NOMO-1 treated with DMSO at 0.1 percent for 48 hours (cell line): ENCODE measurements around the gene SLC17A8.
A peak's percentile ranks its signal among the peaks of the same experiment; 100 is the strongest.
"Not testable (repeated sequence)": the region's sequence is repeated elsewhere in the genome, so short reads cannot be mapped to it uniquely, and the experiment has no call there.

Experiments
- DNase-seq: peaks from one replicate; lab custom pipeline; 2025; ENCODE audit not compliant: unreplicated experiment; lab: John Stamatoyannopoulos, UW

Gene SLC17A8

GRCh38 chr12:100422646-100423045 lies 65.8 kb downstream of the SLC17A8 start:
- no peak for DNase-seq

GRCh38 chr12:100426145-100426544 lies 69.3 kb downstream of the SLC17A8 start:
- DNase-seq, result no peak

GRCh38 chr12:100427078-100427477 lies 70.2 kb downstream of the SLC17A8 start:
- DNase-seq, result no peak

GRCh38 chr12:100430251-100430650 lies 73.4 kb downstream of the SLC17A8 start:
- DNase-seq, result not testable (repeated sequence)

- peak; percentile 27 for DNase-seq
These were observed 76.8 kb downstream of the SLC17A8 start for GRCh38 chr12:100433701-100434100.

- no peak for DNase-seq
These were observed 77.3 kb downstream of the SLC17A8 start for GRCh38 chr12:100434177-100434576.

GRCh38 chr12:100435957-100436356 lies 79.1 kb downstream of the SLC17A8 start:
- DNase-seq, result no peak

GRCh38 chr12:100437038-100437841 lies 80.4 kb downstream of the SLC17A8 start:
- no peak for DNase-seq

- DNase-seq, result no peak
These were observed 82.9 kb downstream of the SLC17A8 start for GRCh38 chr12:100439797-100440196.

GRCh38 chr12:100442403-100442802 lies 85.5 kb downstream of the SLC17A8 start:
- DNase-seq, result no peak

- no peak for DNase-seq
These were observed 86.6 kb downstream of the SLC17A8 start for GRCh38 chr12:100443434-100443833.

- peak; percentile 55 for DNase-seq
These were observed 88.2 kb downstream of the SLC17A8 start for GRCh38 chr12:100445081-100445481.

- no peak for DNase-seq
These were observed 90.5 kb downstream of the SLC17A8 start for GRCh38 chr12:100447381-100447780.

- no peak for DNase-seq
These were observed 91.8 kb downstream of the SLC17A8 start for GRCh38 chr12:100448656-100449055.

GRCh38 chr12:100450735-100451134 lies 93.9 kb downstream of the SLC17A8 start:
- no peak for DNase-seq

GRCh38 chr12:100453951-100454350 lies 97.1 kb downstream of the SLC17A8 start:
- no peak for DNase-seq

GRCh38 chr12:100455896-100456295 lies 99.0 kb downstream of the SLC17A8 start:
- DNase-seq, result no peak

- no peak for DNase-seq
These were observed 101.3 kb downstream of the SLC17A8 start for GRCh38 chr12:100458191-100458590.

- no peak for DNase-seq
These were observed 103.8 kb downstream of the SLC17A8 start for GRCh38 chr12:100460702-100461101.

GRCh38 chr12:100461330-100461973 lies 104.6 kb downstream of the SLC17A8 start:
- DNase-seq, result no peak

GRCh38 chr12:100463661-100464060 lies 106.8 kb downstream of the SLC17A8 start:
- DNase-seq, result no peak

- no peak for DNase-seq
These were observed 107.7 kb downstream of the SLC17A8 start for GRCh38 chr12:100464529-100464928.
